SJSA1 (cell line): ENCODE data around the gene RIMS3. TPM values are rescaled to one million over a fixed set of nuclear protein-coding genes. Genes with fewer than 3 reads are reported as not detected.

Experiments
- DNase-seq, 2 experiments: peaks; one replicate each; pipeline ENCODE4 v3.0.0-alpha.2; 2015 to 2020; ENCODE audit warnings: low spot score in 2 of 2, low read depth in 1 of 2
- H3K27ac ChIP-seq: fragments of 250-450 bp; sonication (Bioruptor Pico); 2 replicates; pipeline ENCODE4 v1.5.1; 2020; ENCODE audit warnings: mild to moderate bottlenecking, moderate library complexity
- H3K27me3 ChIP-seq: fragments of 250-450 bp; sonication (Bioruptor Pico); replicated peaks from 2 replicates; pipeline ENCODE4 v1.5.1; 2020; ENCODE audit warnings: mild to moderate bottlenecking, moderate library complexity
- H3K36me3 ChIP-seq: fragments of 250-450 bp; sonication (Bioruptor Pico); 2 replicates; pipeline ENCODE4 v1.5.1; 2020; ENCODE audit warnings: mild to moderate bottlenecking
- H3K4me1 ChIP-seq: fragments of 250-450 bp; sonication (Bioruptor Pico); replicated peaks from 2 replicates; pipeline ENCODE4 v1.6.1; 2021; ENCODE audit warnings: mild to moderate bottlenecking
- H3K4me3 ChIP-seq: fragments of 250-450 bp; sonication (Bioruptor Pico); 2 replicates; pipeline ENCODE4 v1.5.1; 2020; ENCODE audit warnings: mild to moderate bottlenecking
- H3K9me3 ChIP-seq: fragments of 250-450 bp; sonication (Bioruptor Pico); replicated peaks from 2 replicates; pipeline ENCODE4 v1.5.1; 2020; ENCODE audit warnings: mild to moderate bottlenecking
- total RNA-seq: library from RNA; depleted of rRNA; stranded (reverse); fragments of >200 nt; shearing (Covaris generic); gene quantifications from 2 replicates; pipeline ENCODE4 v1.2.3, GENCODE V29; 2014

The RIMS3 gene
- total RNA-seq, 1 experiment from 2014 or later, result 0.68 TPM

GRCh38 chr1:40653851-40654537 is 11.5 kb downstream of the RIMS3 start:
- no peaks in the 10 kb centered on the region for H3K9me3 ChIP-seq
- no peaks in the 10 kb centered on the region for H3K36me3 ChIP-seq
- DNase-seq, result no peak
- no peak overlapping the region for H3K4me3 ChIP-seq
- H3K27ac ChIP-seq, result no peak overlapping the region
- H3K27me3 ChIP-seq, result no peaks in the 10 kb centered on the region
- H3K4me1 ChIP-seq, result no peaks in the 10 kb centered on the region

DNA sequence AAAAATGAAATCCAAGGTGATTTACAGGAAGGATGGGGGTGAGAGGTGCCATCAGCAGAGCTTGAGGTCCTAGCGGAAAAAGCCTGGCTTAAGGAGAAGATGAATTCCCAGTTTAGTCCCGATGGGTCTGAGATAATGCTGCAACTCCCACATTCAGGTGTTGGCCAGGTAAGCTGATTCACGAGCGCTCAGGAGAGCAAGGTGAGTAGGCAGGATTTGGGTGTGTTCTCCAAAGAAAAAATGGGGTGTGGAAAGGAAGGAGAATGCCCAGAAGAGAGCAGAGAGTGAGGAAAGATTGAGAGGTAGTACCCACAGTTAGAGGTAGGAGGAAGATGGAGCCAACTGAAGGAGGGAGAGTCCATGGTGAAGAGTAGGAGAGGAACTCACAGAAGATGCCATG is 12.5 kb downstream of the RIMS3 start:
- Histone ChIP-seq H3K36me3 (no peaks in the 10 kb centered on the region), H3K27ac (no peak overlapping the region), H3K4me3 (no peak overlapping the region), H3K27me3 (no peaks in the 10 kb centered on the region), H3K4me1 (no peaks in the 10 kb centered on the region), H3K9me3 (no peaks in the 10 kb centered on the region)
- DNase-seq, result no peak

- H3K4me1 ChIP-seq, result no peaks in the 10 kb centered on the region
- no peaks in the 10 kb centered on the region for H3K9me3 ChIP-seq
- H3K27ac ChIP-seq, result no peak overlapping the region
- H3K27me3 ChIP-seq, result no peaks in the 10 kb centered on the region
- no peaks in the 10 kb centered on the region for H3K36me3 ChIP-seq
- no peak for DNase-seq
- H3K4me3 ChIP-seq, result no peak overlapping the region
These were observed 13.0 kb downstream of the RIMS3 start for GRCh38 chr1:40652468-40652867.

GRCh38 chr1:40651138-40651857 is 14.2 kb downstream of the RIMS3 start:
- no peaks in the 10 kb centered on the region for H3K36me3 ChIP-seq
- no peak for DNase-seq
- no peaks in the 10 kb centered on the region for H3K9me3 ChIP-seq
- H3K4me3 ChIP-seq, result no peak overlapping the region
- H3K4me1 ChIP-seq, result no peaks in the 10 kb centered on the region
- no peaks in the 10 kb centered on the region for H3K27me3 ChIP-seq
- H3K27ac ChIP-seq, result no peak overlapping the region

- H3K27me3 ChIP-seq, result no peaks in the 10 kb centered on the region
- H3K27ac ChIP-seq, result no peak overlapping the region
- H3K9me3 ChIP-seq, result no peaks in the 10 kb centered on the region
- no peak for DNase-seq
- no peaks in the 10 kb centered on the region for H3K4me1 ChIP-seq
- H3K4me3 ChIP-seq, result no peak overlapping the region
- H3K36me3 ChIP-seq, result no peaks in the 10 kb centered on the region
These were observed 15.4 kb downstream of the RIMS3 start for GRCh38 chr1:40650075-40650474.

DNA sequence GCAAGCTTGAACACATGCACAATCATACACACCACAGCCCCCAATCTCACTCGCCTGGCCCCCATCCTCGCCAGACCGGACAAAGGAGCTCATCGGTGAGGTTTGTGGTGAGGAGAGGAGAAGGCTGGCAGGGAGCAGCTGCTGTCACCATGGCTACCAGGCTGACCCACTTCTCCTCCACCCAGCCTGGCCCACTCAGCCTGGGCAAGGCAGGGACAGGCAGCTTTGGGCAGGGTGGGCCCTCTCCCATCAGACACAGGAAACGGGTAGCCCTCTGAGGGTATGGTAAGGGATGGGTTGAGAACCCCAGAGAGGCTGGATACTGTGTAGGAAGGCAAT is 15.9 kb downstream of the RIMS3 start:
- DNase-seq, result no peak
- no peaks in the 10 kb centered on the region for H3K36me3 ChIP-seq

DNA sequence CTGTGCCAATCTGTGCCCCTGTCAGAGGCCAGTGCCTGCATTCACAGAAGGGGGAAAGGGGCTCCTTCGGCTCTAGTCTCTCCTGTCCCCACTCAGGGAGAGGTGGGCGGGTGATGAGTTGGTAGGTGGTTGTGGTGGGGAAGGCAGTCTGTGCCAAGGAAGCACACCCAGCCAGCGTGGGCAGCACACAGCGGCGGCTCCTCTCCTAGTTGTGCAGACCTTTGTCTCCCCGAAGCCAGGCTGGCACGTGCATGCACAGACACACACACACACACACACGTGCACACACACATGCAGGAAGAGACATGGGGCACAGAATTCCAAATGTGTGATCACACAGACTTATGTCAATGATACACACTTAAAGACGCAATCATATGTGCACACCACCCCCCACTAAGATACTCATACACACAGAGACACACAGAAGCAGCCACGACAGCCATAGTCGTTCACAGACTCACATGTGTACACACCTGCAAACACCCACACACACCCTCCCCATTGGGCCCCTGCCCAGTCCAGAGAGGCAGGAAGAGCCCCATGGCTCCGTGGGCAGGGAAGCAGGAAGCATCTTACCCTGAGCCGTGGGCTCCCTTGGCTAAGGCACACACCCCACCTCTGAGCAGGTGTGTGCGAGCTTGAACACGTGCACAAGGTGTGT is 16.4 kb downstream of the RIMS3 start:
- H3K27me3 ChIP-seq, result no peaks in the 10 kb centered on the region
- H3K27ac ChIP-seq, result no peak overlapping the region
- no peaks in the 10 kb centered on the region for H3K9me3 ChIP-seq
- H3K4me1 ChIP-seq, result no peaks in the 10 kb centered on the region
- H3K4me3 ChIP-seq, result no peak overlapping the region
- no peak for DNase-seq
- no peaks in the 10 kb centered on the region for H3K36me3 ChIP-seq

More for the DNA sequence above, 15.9 kb downstream of the RIMS3 start:
- Histone ChIP-seq H3K27me3 (no peaks in the 10 kb centered on the region), H3K27ac (no peak overlapping the region), H3K4me3 (no peak overlapping the region), H3K4me1 (no peaks in the 10 kb centered on the region), H3K9me3 (no peaks in the 10 kb centered on the region)

DNA sequence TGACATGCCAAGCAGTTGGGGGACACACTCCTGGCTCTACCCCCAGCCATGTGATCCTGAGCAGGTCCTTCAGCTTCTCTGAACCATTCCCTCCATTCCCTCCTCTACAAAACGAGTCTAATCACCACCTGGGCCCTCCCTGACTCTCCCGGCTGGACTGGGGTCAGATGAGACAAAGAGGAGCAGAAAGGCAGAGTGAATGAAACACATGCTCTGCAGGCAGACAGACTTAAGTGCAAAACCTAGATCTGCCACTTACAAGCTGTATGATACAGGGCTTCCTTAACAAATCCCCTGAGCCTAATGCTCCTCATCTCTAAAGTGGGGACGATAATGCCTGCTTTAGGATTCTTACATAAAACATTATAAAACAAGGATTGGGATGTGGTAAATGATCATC is 17.3 kb downstream of the RIMS3 start:
- Histone ChIP-seq H3K4me1 (no peaks in the 10 kb centered on the region), H3K9me3 (no peaks in the 10 kb centered on the region), H3K4me3 (no peak overlapping the region), H3K27ac (no peak overlapping the region), H3K36me3 (no peaks in the 10 kb centered on the region), H3K27me3 (no peaks in the 10 kb centered on the region)
- no peak for DNase-seq

- H3K27ac ChIP-seq, result no peak overlapping the region
- H3K4me1 ChIP-seq, result no peaks in the 10 kb centered on the region
- no peaks in the 10 kb centered on the region for H3K36me3 ChIP-seq
- no peaks in the 10 kb centered on the region for H3K9me3 ChIP-seq
- no peaks in the 10 kb centered on the region for H3K27me3 ChIP-seq
- no peak overlapping the region for H3K4me3 ChIP-seq
- no peak for DNase-seq
These were observed 19.2 kb downstream of the RIMS3 start for GRCh38 chr1:40646315-40646714.

DNA sequence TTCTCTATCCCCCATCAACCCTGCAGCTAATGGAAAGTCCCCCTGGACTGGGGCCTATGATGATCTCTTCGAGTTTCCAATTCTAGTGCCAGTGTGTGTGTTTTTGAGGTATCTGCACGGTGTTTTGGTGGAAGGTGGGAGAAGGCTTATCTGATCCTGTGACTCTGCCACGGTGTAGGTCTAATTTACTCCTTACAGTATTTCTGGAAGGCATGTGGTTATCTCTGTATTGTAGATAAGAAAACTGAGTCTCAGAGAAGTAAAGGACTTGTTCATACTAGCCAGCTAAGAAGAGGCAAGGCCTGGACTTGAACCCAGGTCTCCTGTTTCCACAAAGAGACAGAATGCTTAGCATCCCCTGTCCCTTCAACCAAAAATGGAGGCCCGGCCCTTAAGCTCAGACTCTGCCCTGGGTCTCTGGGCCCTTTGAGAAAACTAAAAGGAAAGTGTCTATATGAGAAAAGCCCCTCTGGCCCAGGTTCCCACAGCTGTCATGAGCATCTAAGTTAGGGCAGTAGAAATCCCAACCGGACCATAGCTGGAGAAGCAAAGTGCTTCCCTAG is 20.3 kb downstream of the RIMS3 start:
- no peaks in the 10 kb centered on the region for H3K27me3 ChIP-seq
- no peaks in the 10 kb centered on the region for H3K36me3 ChIP-seq
- H3K27ac ChIP-seq, result no peak overlapping the region
- H3K4me3 ChIP-seq, result no peak overlapping the region
- H3K9me3 ChIP-seq, result no peaks in the 10 kb centered on the region
- no peaks in the 10 kb centered on the region for H3K4me1 ChIP-seq
- no peak for DNase-seq

DNA sequence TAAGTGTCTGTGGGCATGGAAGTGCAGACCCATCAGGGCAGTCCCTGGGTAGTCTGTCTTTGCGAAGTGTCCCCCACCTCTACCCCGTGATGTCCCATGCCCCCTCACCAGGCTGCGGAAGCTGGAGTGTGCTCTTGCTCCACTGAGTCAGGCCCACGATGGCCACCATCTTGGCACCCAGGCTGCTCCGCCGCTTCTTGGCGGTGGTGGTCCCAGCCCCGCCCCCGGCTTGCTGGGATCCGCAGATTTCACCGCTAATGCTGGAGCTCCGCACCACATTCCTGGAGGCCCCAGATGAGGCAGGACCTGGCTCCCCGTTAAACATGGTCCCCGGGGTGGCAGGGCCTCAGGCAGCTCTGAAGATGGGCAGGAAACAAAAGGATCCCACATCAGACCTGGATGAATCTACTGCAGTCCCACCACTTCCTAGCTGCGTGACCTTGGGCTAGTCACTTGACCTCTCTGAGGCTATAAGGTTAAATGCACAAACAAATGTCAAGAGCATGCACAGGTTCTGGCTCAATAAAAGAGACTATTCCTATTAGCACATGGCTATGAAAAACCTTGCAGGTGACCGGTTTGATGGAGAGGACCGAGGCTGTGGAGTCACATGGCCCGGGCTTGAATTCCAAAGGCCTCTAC is 23.8 kb downstream of the RIMS3 start:
- no peak overlapping the region for H3K4me3 ChIP-seq

GRCh38 chr1:40640314-40641076 is 25.0 kb downstream of the RIMS3 start:
- H3K4me1 ChIP-seq, result no peaks in the 10 kb centered on the region
- no peaks in the 10 kb centered on the region for H3K36me3 ChIP-seq
- no peaks in the 10 kb centered on the region for H3K9me3 ChIP-seq
- no peak for DNase-seq
- no peak overlapping the region for H3K4me3 ChIP-seq
- H3K27ac ChIP-seq, result no peak overlapping the region
- H3K27me3 ChIP-seq, result no peaks in the 10 kb centered on the region

More for the DNA sequence above, 23.8 kb downstream of the RIMS3 start:
- Histone ChIP-seq H3K9me3 (no peaks in the 10 kb centered on the region), H3K36me3 (no peaks in the 10 kb centered on the region), H3K27ac (no peak overlapping the region), H3K27me3 (no peaks in the 10 kb centered on the region), H3K4me1 (no peaks in the 10 kb centered on the region)
- DNase-seq, result no peak
